ENCODE data around the gene ETV6.

The ETV6 gene

GRCh38 chr12:11754256-11754655, 104.8 kb downstream of the ETV6 start:
- no peak overlapping the region for H3K4me3 ChIP-seq (ENCODE audit: low read depth in 1 of 2, low read length in 2 of 2)
- H3K79me2 ChIP-seq (ENCODE audit: insufficient read depth, low read length), result peaks cover 77% of the 10 kb centered on the region
- H3K27ac ChIP-seq (ENCODE audit: low read length), result no peak overlapping the region
- no peaks in the 10 kb centered on the region for H3K4me1 ChIP-seq (ENCODE audit: insufficient read depth, low read length)
- H4K20me1 ChIP-seq (ENCODE audit: insufficient read depth, low read length), result no peaks in the 10 kb centered on the region
- H3K27me3 ChIP-seq (ENCODE audit: insufficient read depth, low read length, poor library complexity), result no peaks in the 10 kb centered on the region
- peaks cover 77% of the 10 kb centered on the region for H3K36me3 ChIP-seq (ENCODE audit: insufficient read depth, low read length)
- no peak overlapping the region for H2AFZ ChIP-seq (ENCODE audit: low read depth, low read length)
- no peak for ATAC-seq (ENCODE audit: insufficient read depth, low read depth)
- TF ChIP-seq, protein P1, sequence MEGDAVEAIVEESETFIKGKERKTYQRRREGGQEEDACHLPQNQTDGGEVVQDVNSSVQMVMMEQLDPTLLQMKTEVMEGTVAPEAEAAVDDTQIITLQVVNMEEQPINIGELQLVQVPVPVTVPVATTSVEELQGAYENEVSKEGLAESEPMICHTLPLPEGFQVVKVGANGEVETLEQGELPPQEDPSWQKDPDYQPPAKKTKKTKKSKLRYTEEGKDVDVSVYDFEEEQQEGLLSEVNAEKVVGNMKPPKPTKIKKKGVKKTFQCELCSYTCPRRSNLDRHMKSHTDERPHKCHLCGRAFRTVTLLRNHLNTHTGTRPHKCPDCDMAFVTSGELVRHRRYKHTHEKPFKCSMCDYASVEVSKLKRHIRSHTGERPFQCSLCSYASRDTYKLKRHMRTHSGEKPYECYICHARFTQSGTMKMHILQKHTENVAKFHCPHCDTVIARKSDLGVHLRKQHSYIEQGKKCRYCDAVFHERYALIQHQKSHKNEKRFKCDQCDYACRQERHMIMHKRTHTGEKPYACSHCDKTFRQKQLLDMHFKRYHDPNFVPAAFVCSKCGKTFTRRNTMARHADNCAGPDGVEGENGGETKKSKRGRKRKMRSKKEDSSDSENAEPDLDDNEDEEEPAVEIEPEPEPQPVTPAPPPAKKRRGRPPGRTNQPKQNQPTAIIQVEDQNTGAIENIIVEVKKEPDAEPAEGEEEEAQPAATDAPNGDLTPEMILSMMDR (IDR thresholded peaks at IDR 0.05; ENCODE audit: borderline replicate concordance, extremely low read depth, low read length, poor library complexity, severe bottlenecking), result no peak
- no peak for TF ChIP-seq EZH2 (IDR thresholded peaks at IDR 0.05; ENCODE audit: borderline replicate concordance, low read depth, low read length, severe bottlenecking)
- no peaks in the 10 kb centered on the region for H3K9me3 ChIP-seq (ENCODE audit: insufficient read depth, low read length, severe bottlenecking)
- no peak overlapping the region for H3K4me2 ChIP-seq (ENCODE audit: insufficient read depth, low read length)
- H3K9ac ChIP-seq (ENCODE audit: low read depth, low read length), result no peak overlapping the region
- no peak for DNase-seq

DNA sequence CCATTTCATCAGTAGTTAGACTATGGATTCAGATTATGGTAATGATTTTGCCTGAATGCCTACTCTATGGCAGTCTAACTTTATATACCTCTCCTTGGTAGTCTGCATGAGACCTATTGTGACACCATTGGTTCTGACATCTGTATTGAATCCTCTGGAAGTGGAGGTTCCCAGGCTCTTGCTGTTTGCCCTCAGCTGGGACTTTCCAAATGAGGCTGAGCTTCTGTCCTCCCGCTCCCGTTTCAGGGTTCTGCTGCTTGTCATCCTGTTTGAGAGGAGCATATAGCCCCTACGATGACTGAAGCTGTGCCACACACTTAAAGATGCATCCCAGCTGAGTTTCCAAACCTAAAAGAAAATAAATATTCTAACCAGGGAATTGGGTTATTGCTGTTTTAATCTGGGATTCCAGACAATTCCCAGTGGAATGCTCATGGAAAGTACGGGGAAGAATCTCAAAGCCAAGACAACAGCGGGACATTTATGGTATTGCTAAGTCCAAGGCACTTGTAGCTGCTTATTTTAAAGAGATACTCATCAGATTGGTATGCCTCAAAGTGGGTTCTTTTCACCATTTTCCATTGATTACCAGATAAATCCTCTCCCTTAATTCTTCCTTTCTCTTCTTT, 105.9 kb downstream of the ETV6 start:
- H3K36me3 ChIP-seq (ENCODE audit: insufficient read depth, low read length), result peaks cover 86% of the 10 kb centered on the region
- H3K4me3 ChIP-seq (ENCODE audit: low read depth in 1 of 2, low read length in 2 of 2), result no peak overlapping the region
- no peak overlapping the region for H3K4me2 ChIP-seq (ENCODE audit: insufficient read depth, low read length)
- H3K79me2 ChIP-seq (ENCODE audit: insufficient read depth, low read length), result peaks cover 76% of the 10 kb centered on the region
- no peaks in the 10 kb centered on the region for H3K27me3 ChIP-seq (ENCODE audit: insufficient read depth, low read length, poor library complexity)
- TF ChIP-seq, protein P1 (IDR thresholded peaks at IDR 0.05; ENCODE audit: borderline replicate concordance, extremely low read depth, low read length, poor library complexity, severe bottlenecking), result no peak
- TF ChIP-seq EZH2 (IDR thresholded peaks at IDR 0.05; ENCODE audit: borderline replicate concordance, low read depth, low read length, severe bottlenecking), result no peak
- no peak for DNase-seq
- no peak overlapping the region for H2AFZ ChIP-seq (ENCODE audit: low read depth, low read length)
- H3K9me3 ChIP-seq (ENCODE audit: insufficient read depth, low read length, severe bottlenecking), result no peaks in the 10 kb centered on the region
- no peak overlapping the region for H3K9ac ChIP-seq (ENCODE audit: low read depth, low read length)
- H3K27ac ChIP-seq (ENCODE audit: low read length), result no peak overlapping the region
- H4K20me1 ChIP-seq (ENCODE audit: insufficient read depth, low read length), result no peaks in the 10 kb centered on the region
- no peaks in the 10 kb centered on the region; the same call in 1 of the 2 replicates for H3K4me1 ChIP-seq (ENCODE audit: insufficient read depth, low read length)
- no peak for ATAC-seq (ENCODE audit: insufficient read depth, low read depth)

- H3K79me2 ChIP-seq (ENCODE audit: insufficient read depth, low read length), result peaks cover 70% of the 10 kb centered on the region
- peaks cover 85% of the 10 kb centered on the region for H3K36me3 ChIP-seq (ENCODE audit: insufficient read depth, low read length)
- no peak overlapping the region for H3K4me2 ChIP-seq (ENCODE audit: insufficient read depth, low read length)
- H3K4me1 ChIP-seq (ENCODE audit: insufficient read depth, low read length), result no peaks in the 10 kb centered on the region; the same call in 1 of the 2 replicates
- H3K9me3 ChIP-seq (ENCODE audit: insufficient read depth, low read length, severe bottlenecking), result no peaks in the 10 kb centered on the region
- no peak overlapping the region for H3K27ac ChIP-seq (ENCODE audit: low read length)
- H3K27me3 ChIP-seq (ENCODE audit: insufficient read depth, low read length, poor library complexity), result no peaks in the 10 kb centered on the region
- H4K20me1 ChIP-seq (ENCODE audit: insufficient read depth, low read length), result no peaks in the 10 kb centered on the region
- H3K4me3 ChIP-seq (ENCODE audit: low read depth in 1 of 2, low read length in 2 of 2), result no peak overlapping the region
- TF ChIP-seq, protein P1 (IDR thresholded peaks at IDR 0.05; ENCODE audit: borderline replicate concordance, extremely low read depth, low read length, poor library complexity, severe bottlenecking), result no peak
- no peak for TF ChIP-seq EZH2 (IDR thresholded peaks at IDR 0.05; ENCODE audit: borderline replicate concordance, low read depth, low read length, severe bottlenecking)
- DNase-seq (no peak), ATAC-seq (ENCODE audit: insufficient read depth, low read depth) (no peak)
- no peak overlapping the region for H3K9ac ChIP-seq (ENCODE audit: low read depth, low read length)
- H2AFZ ChIP-seq (ENCODE audit: low read depth, low read length), result no peak overlapping the region
Observed at GRCh38 chr12:11756022-11756421, 106.5 kb downstream of the ETV6 start.
